ENCODE results near the gene XYLT1.

XYLT1 gene

GRCh38 chr16:17084130-17084529 lies 386.6 kb downstream of the XYLT1 start:
- no peak for DNase-seq (ENCODE audit: low spot score)

- no peak for DNase-seq (ENCODE audit: low spot score)
Measured at GRCh38 chr16:17083628-17084027, 387.1 kb downstream of the XYLT1 start.

DNA sequence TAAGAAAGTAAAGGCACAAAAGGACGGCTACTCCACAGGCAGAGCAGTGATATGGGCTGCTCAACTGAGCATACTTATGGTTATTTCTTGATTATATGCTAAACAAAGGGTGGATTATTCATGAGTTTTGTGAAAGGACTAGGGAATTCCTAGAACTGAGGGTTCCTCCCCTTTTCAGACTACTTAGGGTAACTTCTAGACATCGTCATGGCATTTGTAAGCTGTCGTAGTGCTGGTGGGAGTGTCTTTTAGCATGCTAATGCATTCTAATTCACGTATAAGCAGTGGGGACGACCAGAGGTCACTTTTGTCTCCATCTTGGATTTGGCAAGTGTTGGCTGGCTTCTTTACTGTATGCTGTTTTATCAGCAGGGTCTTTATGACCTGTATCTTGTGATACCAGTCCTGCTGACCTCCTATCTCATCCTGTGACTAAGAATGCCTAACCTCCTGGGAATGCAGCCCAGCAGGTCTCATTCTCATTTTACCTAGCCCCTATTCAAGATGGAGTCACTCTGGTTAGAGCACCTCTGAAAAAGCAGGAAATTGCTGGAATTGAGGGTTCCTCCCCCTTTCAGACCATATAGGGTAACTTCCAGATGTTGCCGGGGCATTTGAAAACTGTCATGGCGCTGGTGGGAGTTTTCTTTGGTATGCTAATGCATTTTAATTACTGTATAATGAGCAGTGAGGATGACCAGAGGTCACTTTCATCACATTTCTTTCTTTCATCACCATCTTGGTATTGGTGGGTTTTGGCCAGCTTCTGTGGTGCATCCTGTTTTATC lies 388.5 kb downstream of the XYLT1 start:
- no peak for DNase-seq (ENCODE audit: low spot score)

DNA sequence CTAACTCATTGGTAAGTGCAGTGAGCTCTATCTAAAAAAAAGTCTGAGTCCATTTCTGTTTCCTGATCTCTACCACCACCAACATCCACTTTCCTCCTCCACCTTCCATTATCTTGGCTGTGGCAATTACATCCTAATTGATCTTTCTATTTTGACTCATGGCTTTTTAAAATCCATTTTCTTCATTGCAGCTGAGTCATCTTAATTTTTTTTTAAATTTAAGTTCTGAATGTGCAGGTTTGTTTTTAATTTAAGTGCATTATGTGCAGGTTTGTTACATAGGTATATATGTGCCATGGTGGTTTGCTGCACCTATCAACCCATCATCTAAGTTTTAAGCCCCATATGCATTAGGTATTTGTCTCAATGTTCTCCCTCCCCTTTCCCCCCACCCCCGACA lies 390.7 kb downstream of the XYLT1 start:
- DNase-seq (ENCODE audit: low spot score): no peak

DNA sequence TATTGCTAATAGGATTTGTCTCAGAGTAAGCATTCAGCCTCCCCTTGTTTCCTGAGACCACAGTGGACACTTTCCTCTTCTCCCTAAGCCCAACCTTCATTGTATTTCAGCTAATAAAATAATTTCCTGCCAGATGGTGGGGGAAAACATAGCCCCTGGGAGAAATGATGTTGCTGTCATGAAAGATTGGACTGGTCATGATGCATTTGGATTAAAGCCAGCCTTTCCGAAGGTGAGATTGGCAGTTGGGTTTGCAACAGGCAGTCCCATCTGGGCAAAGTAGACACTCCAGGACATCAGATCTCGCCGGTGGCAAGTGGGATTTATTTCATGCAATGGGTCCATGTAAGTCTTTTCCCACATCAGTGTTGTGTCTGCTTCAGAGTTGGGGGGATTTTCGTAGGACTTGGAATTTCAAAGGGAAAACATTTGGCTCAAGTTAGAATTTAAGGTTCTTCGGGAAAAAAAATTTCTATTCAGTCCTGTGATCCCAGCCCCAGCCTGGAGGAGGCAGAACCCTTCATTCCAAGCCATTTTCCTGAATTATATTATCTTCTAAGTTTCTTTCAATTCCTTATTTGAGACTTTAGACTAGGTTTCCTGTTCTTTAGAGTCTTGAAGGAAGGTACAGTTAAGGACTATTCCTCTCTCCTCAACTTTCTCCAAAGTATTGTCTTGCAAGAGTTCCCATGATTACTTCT lies 391.7 kb downstream of the XYLT1 start:
- DNase-seq (ENCODE audit: low spot score): no peak

DNA sequence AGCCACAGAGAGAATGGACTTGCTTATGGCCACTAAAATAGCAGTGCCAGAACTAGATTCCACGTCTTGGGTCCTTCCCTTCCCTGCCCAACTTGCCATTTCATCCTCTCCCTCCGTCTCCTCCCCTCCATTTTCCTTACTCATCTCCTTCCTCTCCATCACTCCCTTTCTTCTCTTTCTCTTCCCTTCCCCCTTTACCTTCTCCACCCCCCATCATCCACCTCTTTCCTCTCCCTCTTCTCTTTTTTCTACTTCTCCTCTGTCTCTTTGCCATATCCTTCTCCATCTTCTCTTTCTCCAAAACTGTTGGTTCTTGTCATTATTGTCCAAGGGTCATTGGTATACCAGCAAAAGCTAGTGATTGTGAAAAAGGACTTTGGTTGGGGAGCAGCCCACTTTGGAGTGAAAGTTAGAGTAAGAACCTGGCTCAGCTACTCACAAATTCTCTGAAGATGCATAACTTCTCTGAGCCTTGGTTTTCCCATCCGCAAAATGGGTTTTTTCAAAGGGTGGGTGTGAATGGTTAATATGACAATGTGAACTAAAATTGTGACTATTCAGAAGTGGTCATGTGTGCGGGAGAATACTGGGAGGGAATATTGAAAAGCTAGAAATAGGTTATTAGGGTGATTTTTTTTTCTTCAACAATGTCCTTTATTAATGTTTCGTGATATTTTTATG lies 393.8 kb downstream of the XYLT1 start:
- DNase-seq (ENCODE audit: low spot score): no peak

DNA sequence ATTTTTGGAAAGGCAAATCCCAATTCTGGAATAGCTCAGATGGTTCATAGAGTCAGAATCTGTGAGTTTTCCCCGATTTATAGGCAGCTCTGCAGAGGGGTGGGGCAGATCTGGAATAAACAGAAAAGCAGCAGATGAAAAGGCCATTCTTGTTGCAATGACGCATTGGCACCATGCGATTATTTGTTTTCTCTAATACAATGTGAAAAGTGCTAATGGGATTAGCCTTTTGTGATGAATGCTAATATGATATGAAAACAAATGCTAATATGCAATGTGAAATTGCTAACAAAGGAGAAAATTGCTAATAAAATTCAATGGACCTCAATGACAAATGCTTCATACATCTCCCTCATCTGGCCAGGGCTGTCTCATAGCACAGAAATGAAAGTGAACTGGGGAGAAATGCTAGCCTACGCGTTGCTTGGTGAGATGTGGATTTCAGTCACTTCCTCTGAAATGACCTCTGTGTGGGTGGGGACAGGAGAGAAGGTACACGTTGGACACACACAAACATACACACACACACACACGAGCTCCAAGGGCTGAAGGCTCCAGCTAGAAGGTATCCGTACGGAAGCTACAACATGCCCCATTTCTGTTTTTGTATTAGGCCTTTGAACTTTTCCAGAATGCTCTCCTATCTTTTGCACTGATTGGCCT lies 394.5 kb downstream of the XYLT1 start:
- DNase-seq (ENCODE audit: low spot score): no peak

GRCh38 chr16:17072104-17072503 lies 398.7 kb downstream of the XYLT1 start:
- DNase-seq (ENCODE audit: low spot score): no peak

- DNase-seq (ENCODE audit: low spot score): no peak
Measured at GRCh38 chr16:17070882-17071592, 399.7 kb downstream of the XYLT1 start.

- no peak for DNase-seq (ENCODE audit: low spot score)
Measured at GRCh38 chr16:17069681-17070080, 401.1 kb downstream of the XYLT1 start.

GRCh38 chr16:17068524-17068923 lies 402.2 kb downstream of the XYLT1 start:
- DNase-seq (ENCODE audit: low spot score): no peak

DNA sequence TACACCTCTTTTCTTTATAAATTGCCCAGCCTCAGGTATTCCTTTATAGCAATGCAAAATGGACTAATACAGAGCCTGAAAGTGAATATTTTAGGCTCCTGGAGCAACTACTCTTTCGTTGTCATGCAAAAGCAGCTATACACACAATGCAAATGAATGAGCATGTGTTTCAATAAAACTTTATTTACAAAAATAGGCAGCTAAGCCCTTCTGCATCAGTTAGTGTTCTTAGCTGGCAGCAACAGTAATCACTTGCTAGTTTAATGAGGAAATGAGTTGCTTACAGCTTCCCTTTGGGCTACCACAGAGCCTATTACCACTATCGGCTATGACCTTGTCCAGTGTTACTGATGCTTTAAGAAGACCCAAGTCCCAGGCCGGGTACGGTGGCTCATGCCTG lies 402.9 kb downstream of the XYLT1 start:
- DNase-seq (ENCODE audit: low spot score): no peak

- no peak for DNase-seq (ENCODE audit: low spot score)
Measured at GRCh38 chr16:17063201-17064139, 407.3 kb downstream of the XYLT1 start.

DNA sequence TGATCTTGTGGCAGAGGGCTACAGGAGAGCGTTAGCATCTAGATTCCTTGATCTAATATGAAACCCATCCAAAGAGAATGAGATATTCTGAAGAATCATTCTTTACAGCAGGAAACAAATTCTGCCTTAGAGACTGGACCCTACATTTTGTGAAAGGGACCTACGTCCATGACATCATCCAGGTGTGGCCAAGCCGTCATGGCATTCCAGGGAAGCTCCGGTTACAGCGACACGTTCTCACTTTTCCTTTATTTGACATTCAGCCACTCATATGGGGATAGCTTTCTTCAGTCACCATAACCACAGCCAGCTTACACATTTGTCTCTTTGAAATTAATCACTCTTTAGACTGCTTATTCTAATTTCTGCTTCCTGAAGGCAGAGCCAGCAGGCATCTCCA lies 408.1 kb downstream of the XYLT1 start:
- DNase-seq (ENCODE audit: low spot score): no peak

DNA sequence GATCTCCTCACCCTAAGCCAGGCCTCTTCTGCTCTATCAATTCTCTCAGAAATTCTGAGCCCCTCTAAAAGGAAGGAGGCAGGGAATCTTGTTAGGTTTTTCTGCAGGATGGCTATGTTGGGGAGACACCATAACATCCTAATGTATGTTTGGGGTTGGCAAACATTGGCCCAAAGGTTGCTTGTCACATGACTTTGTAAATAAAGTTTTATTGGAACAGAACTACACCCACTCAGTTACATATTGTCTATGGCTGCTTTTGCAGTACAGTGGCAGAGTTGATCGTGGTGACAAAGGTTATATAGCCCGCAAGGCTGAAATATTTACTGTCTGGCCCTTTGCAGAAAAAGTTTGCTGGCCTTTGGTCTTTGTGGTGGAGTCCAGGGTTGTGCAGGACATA lies 409.4 kb downstream of the XYLT1 start:
- DNase-seq (ENCODE audit: low spot score): no peak

- DNase-seq (ENCODE audit: low spot score): no peak
Measured at GRCh38 chr16:17058471-17058870, 412.3 kb downstream of the XYLT1 start.

GRCh38 chr16:17056666-17057065 lies 414.1 kb downstream of the XYLT1 start:
- DNase-seq (ENCODE audit: low spot score): no peak

DNA sequence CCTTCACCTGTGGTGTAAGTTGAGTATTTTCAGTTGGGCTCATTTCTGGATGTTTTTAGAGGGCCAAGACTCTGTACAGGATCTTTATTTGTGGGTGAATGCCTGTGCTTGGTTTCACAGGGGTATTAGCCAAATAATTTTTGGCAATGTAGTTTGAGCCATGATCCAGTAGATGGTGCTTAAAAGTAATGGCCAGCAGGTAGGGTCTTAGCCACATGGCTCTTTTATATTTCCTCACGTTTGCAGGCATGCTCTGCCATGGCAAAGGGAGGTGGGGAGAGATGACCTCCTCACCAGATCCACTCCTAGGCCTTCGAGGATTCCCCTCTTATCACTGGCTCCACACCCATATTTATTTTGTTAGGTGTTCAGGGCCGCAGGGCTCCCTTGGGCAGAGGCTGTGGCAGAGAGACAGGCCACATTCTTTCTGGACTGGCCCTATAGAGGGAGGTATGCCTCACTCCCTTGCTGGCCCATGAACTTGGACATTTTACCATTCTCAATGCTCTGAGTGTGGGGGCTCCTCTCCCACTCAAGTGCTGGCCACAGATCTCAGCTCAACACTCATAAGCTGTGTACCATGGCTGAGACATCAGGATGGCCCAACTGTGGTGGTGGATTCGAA lies 417.1 kb downstream of the XYLT1 start:
- no peak for DNase-seq (ENCODE audit: low spot score)

Data from kidney tubule cell (primary cell).